ENCODE measurements around the gene NADSYN1.

Gene NADSYN1

DNA sequence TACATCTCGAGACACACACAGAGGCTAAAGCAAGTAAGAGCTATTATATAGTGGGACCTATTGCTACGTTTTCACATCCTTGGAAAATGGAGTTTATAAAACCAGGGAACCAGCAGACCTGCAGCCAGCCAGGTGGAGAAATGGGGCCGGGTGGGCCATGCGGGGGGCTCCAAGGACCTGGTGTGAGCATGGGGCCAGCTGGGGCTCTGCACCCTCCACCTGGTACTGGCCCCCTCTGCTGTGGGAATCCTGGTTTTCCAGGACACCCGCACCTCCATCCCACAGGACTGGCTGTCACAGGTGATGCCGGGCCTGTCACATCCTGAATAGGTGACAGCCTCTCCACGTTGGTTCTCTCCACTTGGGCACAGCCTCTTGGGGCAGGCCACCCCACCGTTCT lies 16.1 kb upstream of the NADSYN1 start:
- no peak for TF ChIP-seq ZNF830 (tag by site-specific recombination; IDR thresholded peaks at IDR 0.05; ENCODE audit: low read depth)
- TF ChIP-seq WT1 (tag by site-specific recombination; IDR thresholded peaks at IDR 0.05): no peak
- Histone ChIP-seq H3K27ac (ENCODE audit: extremely low read depth, low read depth, low read length) (no peak overlapping the region), H3K4me1 (ENCODE audit: control insufficient read depth, insufficient read depth, low read length) (no peaks in the 10 kb centered on the region), H3K36me3 (ENCODE audit: control insufficient read depth in 2 of 2, insufficient read depth in 1 of 2, low read length in 2 of 2) (peaks cover 4 to 64% of the 10 kb centered on the region in 2 experiments; a peak in 2 of 3 replicates), H3K4me3 (ENCODE audit: low read depth, low read length) (no peak overlapping the region), H3K9me3 (ENCODE audit: control insufficient read depth, insufficient read depth, low read depth, low read length) (no peaks in the 10 kb centered on the region)
- POLR2A ChIA-PET: interaction anchor here (1.0 kb wide), 1 partner anchor 9 kb away, joined by 3 read pairs; no protein-coding TSS in a partner anchor
- CTCF ChIA-PET: no interaction called here

DNA sequence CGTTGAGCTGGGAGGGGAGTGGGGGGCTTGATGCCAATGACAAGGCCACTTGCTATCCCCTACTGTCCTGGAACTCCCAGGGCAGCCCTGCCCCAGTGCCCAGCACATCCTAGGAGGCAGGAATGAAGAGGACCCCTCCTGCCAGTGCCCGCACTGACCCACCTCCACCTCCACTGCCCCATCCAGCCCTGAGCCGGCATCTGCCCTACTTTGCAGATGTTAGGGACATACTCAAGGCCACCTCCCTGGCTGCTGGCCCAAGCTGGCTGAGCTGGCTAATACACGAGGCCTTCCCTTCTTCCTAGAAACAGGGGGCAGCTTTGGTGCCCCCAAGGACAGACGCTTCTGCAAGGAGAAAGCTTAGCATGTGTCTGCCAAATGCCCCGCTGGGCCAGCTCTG lies 15.6 kb upstream of the NADSYN1 start:
- H3K9me3 ChIP-seq (ENCODE audit: control insufficient read depth, insufficient read depth, low read depth, low read length): no peaks in the 10 kb centered on the region
- no peak overlapping the region for H3K4me3 ChIP-seq (ENCODE audit: low read depth, low read length)
- TF ChIP-seq ZNF341 (tag by site-specific recombination; IDR thresholded peaks at IDR 0.05; ENCODE audit: low read depth): no peak
- POLR2A ChIA-PET: interaction anchor here (1.0 to 1.3 kb wide), 2 partner anchors 8 to 15 kb away, joined by 3 read pairs; no protein-coding TSS in a partner anchor
- CTCF ChIA-PET: no interaction called here
- peaks cover 4 to 69% of the 10 kb centered on the region in 2 experiments; a peak in 2 of 3 replicates for H3K36me3 ChIP-seq (ENCODE audit: control insufficient read depth in 2 of 2, insufficient read depth in 1 of 2, low read length in 2 of 2)
- no peak overlapping the region for H3K27ac ChIP-seq (ENCODE audit: extremely low read depth, low read depth, low read length)
- no peaks in the 10 kb centered on the region for H3K4me1 ChIP-seq (ENCODE audit: control insufficient read depth, insufficient read depth, low read length)

DNA sequence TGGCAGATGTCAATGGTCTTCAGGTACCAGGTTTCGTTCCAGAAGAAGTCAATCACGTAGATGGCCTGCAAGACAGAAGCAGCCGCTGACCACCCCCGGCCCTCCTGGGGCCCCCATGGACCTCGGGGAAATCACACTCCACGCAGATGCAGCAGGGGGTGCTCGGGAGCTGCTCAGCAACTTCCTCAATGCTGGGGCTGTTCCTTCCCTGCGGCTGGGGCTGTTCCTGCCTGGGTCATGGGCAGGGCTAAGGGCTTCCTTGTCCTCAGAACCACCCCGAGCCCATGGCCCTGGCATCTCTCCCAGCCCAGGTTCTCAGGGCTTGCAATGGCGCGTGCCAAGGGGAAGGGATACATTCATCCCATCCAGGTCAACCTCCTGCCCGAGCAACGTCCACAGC lies 15.1 kb upstream of the NADSYN1 start:
- Histone ChIP-seq H3K4me3 (ENCODE audit: low read depth, low read length) (no peak overlapping the region), H3K36me3 (ENCODE audit: control insufficient read depth in 2 of 2, insufficient read depth in 1 of 2, low read length in 2 of 2) (peaks cover 4 to 72% of the 10 kb centered on the region in 2 experiments; a peak in 2 of 3 replicates), H3K9me3 (ENCODE audit: control insufficient read depth, insufficient read depth, low read depth, low read length) (no peaks in the 10 kb centered on the region), H3K27ac (ENCODE audit: extremely low read depth, low read depth, low read length) (no peak overlapping the region), H3K4me1 (ENCODE audit: control insufficient read depth, insufficient read depth, low read length) (no peaks in the 10 kb centered on the region)
- TF ChIP-seq ZNF558 (tag by site-specific recombination; IDR thresholded peaks at IDR 0.05) (no peak), BCL11A (tag by site-specific recombination; IDR thresholded peaks at IDR 0.05; ENCODE audit: low read depth) (no peak), KLF8 (tag by site-specific recombination; IDR thresholded peaks at IDR 0.05) (no peak), ZNF510 (tag by site-specific recombination; IDR thresholded peaks at IDR 0.05; ENCODE audit: insufficient replicate concordance) (no peak), MZF1 (tag by site-specific recombination; IDR thresholded peaks at IDR 0.05; ENCODE audit: borderline replicate concordance) (no peak), ZNF211 (tag by site-specific recombination; IDR thresholded peaks at IDR 0.05; ENCODE audit: low read depth) (no peak)
- ChIA-PET POLR2A (interaction anchor here (1.3 kb wide), 1 partner anchor 15 kb away, joined by 3 read pairs; no protein-coding TSS in a partner anchor), CTCF (no interaction called here)

DNA sequence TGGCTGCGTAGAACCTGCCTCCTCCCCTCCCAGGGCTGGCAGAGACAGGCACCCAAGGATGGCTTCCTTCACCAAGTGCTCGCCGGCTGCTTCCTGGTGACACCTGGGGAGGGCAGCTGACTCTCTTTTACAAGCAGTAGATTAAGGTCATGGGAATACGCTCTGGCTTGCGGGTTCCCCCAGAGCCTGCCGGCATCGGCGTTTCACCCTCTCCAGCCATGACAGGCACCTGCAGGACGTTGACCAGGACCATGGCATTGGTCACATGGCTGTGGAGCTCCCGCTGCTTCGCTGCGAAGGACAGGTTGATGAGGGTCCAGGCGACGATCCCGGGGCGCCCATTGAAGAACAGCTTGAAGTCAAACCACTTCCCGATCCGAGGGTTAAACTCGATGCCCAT lies 14.4 kb upstream of the NADSYN1 start:
- Histone ChIP-seq H3K9me3 (ENCODE audit: control insufficient read depth, insufficient read depth, low read depth, low read length) (no peaks in the 10 kb centered on the region), H3K4me3 (ENCODE audit: low read depth, low read length) (no peak overlapping the region), H3K27ac (ENCODE audit: extremely low read depth, low read depth, low read length) (no peak overlapping the region), H3K36me3 (ENCODE audit: control insufficient read depth in 2 of 2, insufficient read depth in 1 of 2, low read length in 2 of 2) (peaks cover 4 to 80% of the 10 kb centered on the region in 2 experiments; a peak in 2 of 3 replicates), H3K4me1 (ENCODE audit: control insufficient read depth, insufficient read depth, low read length) (no peaks in the 10 kb centered on the region)
- ChIA-PET POLR2A (interaction anchor here (1.3 kb wide), 1 partner anchor 14 kb away, joined by 3 read pairs; no protein-coding TSS in a partner anchor), CTCF (no interaction called here)
- TF ChIP-seq ZNF596 (tag by site-specific recombination; IDR thresholded peaks at IDR 0.05): no peak
- no peak for TF ChIP-seq ZNF747 (tag by site-specific recombination; IDR thresholded peaks at IDR 0.05)
- TF ChIP-seq, protein P1, sequence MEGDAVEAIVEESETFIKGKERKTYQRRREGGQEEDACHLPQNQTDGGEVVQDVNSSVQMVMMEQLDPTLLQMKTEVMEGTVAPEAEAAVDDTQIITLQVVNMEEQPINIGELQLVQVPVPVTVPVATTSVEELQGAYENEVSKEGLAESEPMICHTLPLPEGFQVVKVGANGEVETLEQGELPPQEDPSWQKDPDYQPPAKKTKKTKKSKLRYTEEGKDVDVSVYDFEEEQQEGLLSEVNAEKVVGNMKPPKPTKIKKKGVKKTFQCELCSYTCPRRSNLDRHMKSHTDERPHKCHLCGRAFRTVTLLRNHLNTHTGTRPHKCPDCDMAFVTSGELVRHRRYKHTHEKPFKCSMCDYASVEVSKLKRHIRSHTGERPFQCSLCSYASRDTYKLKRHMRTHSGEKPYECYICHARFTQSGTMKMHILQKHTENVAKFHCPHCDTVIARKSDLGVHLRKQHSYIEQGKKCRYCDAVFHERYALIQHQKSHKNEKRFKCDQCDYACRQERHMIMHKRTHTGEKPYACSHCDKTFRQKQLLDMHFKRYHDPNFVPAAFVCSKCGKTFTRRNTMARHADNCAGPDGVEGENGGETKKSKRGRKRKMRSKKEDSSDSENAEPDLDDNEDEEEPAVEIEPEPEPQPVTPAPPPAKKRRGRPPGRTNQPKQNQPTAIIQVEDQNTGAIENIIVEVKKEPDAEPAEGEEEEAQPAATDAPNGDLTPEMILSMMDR (tag by site-specific recombination; IDR thresholded peaks at IDR 0.05): no peak
- no peak for TF ChIP-seq ZNF433 (tag by site-specific recombination; IDR thresholded peaks at IDR 0.05; ENCODE audit: low read depth)
- TF ChIP-seq ZNF768 (tag by site-specific recombination; IDR thresholded peaks at IDR 0.05): no peak
- TF ChIP-seq ZNF416 (tag by site-specific recombination; IDR thresholded peaks at IDR 0.05): no peak
- TF ChIP-seq ZBTB20 (tag by site-specific recombination; IDR thresholded peaks at IDR 0.05): no peak
- TF ChIP-seq ZBTB48 (tag by site-specific recombination; IDR thresholded peaks at IDR 0.05): no peak
- TF ChIP-seq ZNF184 (tag by site-specific recombination; IDR thresholded peaks at IDR 0.05): no peak
- TF ChIP-seq KLF1 (tag by site-specific recombination; IDR thresholded peaks at IDR 0.05): no peak
- TF ChIP-seq ZIC2 (tag by site-specific recombination; IDR thresholded peaks at IDR 0.05): no peak
